ENCODE results near the gene SMARCD1. TPM values are rescaled to one million over a fixed set of nuclear protein-coding genes. Genes with fewer than 3 reads are reported as not detected.

SMARCD1 gene
- total and polyA plus RNA-seq, 2 experiments from 2014 or later = 27.9 to 33.4 TPM

- Histone ChIP-seq H3K4me3 (no peak overlapping the region), H3K36me3 (replicated peaks; ENCODE audit: insufficient read depth, low read depth) (no peaks in the 10 kb centered on the region), H2AFZ (no peak overlapping the region), H3K27ac (no peak overlapping the region), H3K79me2 (no peaks in the 10 kb centered on the region), H3K27me3 (no peaks in the 10 kb centered on the region), H3K4me2 (no peak overlapping the region), H3K9me3 (ENCODE audit: low read depth) (no peaks in the 10 kb centered on the region), H3K4me1 (ENCODE audit: insufficient read depth) (no peaks in the 10 kb centered on the region), H3K9me2 (replicated peaks; ENCODE audit: insufficient read depth) (no peaks in the 10 kb centered on the region), H4K20me1 (ENCODE audit: insufficient read depth, poor library complexity, severe bottlenecking) (no peaks in the 10 kb centered on the region)
- DNase-seq (ENCODE audit: low spot score) = no peak
- no peak for TF ChIP-seq EZH2 (IDR thresholded peaks at IDR 0.05; ENCODE audit: borderline replicate concordance)
- TF ChIP-seq EZH2phosphoT487 (IDR thresholded peaks at IDR 0.05; ENCODE audit: low read depth, severe bottlenecking, unreplicated experiment) = no peak
- no peak for TF ChIP-seq CTCF (IDR thresholded peaks at IDR 0.05; ENCODE audit: poor library complexity)
- 78% methylated on average over 6 of the region's 6 CpGs for WGBS (ENCODE audit: low lambda C conversion rate, missing lambda C conversion rate)
Measured at GRCh38 chr12:50061946-50062686, 23.0 kb upstream of the SMARCD1 start.

GRCh38 chr12:50062728-50063460 is 22.2 kb upstream of the SMARCD1 start:
- Histone ChIP-seq H3K79me2 (no peaks in the 10 kb centered on the region), H4K20me1 (ENCODE audit: insufficient read depth, poor library complexity, severe bottlenecking) (no peaks in the 10 kb centered on the region), H3K4me3 (no peak overlapping the region), H3K9me2 (replicated peaks; ENCODE audit: insufficient read depth) (no peaks in the 10 kb centered on the region), H3K4me1 (ENCODE audit: insufficient read depth) (no peaks in the 10 kb centered on the region), H3K27me3 (no peaks in the 10 kb centered on the region), H3K9me3 (ENCODE audit: low read depth) (no peaks in the 10 kb centered on the region), H3K36me3 (replicated peaks; ENCODE audit: insufficient read depth, low read depth) (no peaks in the 10 kb centered on the region), H3K27ac (no peak overlapping the region), H3K4me2 (no peak overlapping the region), H2AFZ (no peak overlapping the region)
- 91% methylated on average over 5 of the region's 5 CpGs for WGBS (ENCODE audit: low lambda C conversion rate, missing lambda C conversion rate)
- no peak for TF ChIP-seq EZH2 (IDR thresholded peaks at IDR 0.05; ENCODE audit: borderline replicate concordance)
- TF ChIP-seq CTCF (IDR thresholded peaks at IDR 0.05; ENCODE audit: poor library complexity) = no peak
- no peak for TF ChIP-seq EZH2phosphoT487 (IDR thresholded peaks at IDR 0.05; ENCODE audit: low read depth, severe bottlenecking, unreplicated experiment)
- DNase-seq (ENCODE audit: low spot score) = no peak

- no peak overlapping the region for H3K4me3 ChIP-seq
- no peaks in the 10 kb centered on the region for H3K9me3 ChIP-seq (ENCODE audit: low read depth)
- no peaks in the 10 kb centered on the region for H4K20me1 ChIP-seq (ENCODE audit: insufficient read depth, poor library complexity, severe bottlenecking)
- no peak overlapping the region for H3K4me2 ChIP-seq
- TF ChIP-seq EZH2phosphoT487 (IDR thresholded peaks at IDR 0.05; ENCODE audit: low read depth, severe bottlenecking, unreplicated experiment) = no peak
- no peak for TF ChIP-seq CTCF (IDR thresholded peaks at IDR 0.05; ENCODE audit: poor library complexity)
- no peak for TF ChIP-seq EZH2 (IDR thresholded peaks at IDR 0.05; ENCODE audit: borderline replicate concordance)
- H3K9me2 ChIP-seq (replicated peaks; ENCODE audit: insufficient read depth) = no peaks in the 10 kb centered on the region
- H3K4me1 ChIP-seq (ENCODE audit: insufficient read depth) = no peaks in the 10 kb centered on the region
- no peaks in the 10 kb centered on the region for H3K79me2 ChIP-seq
- DNase-seq (ENCODE audit: low spot score) = no peak
- H2AFZ ChIP-seq = no peak overlapping the region
- whole genome bisulfite sequencing (ENCODE audit: low lambda C conversion rate, missing lambda C conversion rate) = 91% methylated on average over 3 of the region's 3 CpGs
- H3K36me3 ChIP-seq (replicated peaks; ENCODE audit: insufficient read depth, low read depth) = no peaks in the 10 kb centered on the region
- H3K27ac ChIP-seq = no peak overlapping the region
- no peaks in the 10 kb centered on the region for H3K27me3 ChIP-seq
Measured at GRCh38 chr12:50065726-50066310, 19.3 kb upstream of the SMARCD1 start.
